Measurements from ENCODE around the gene PPP2R5C.
"Not testable (repeated sequence)": the region's sequence is repeated elsewhere in the genome, so short reads cannot be mapped to it uniquely, and the experiment has no call there.

PPP2R5C gene

GRCh38 chr14:101737414-101738339 is 23.8 kb upstream of the PPP2R5C start:
- DNase-seq (ENCODE audit: low read depth), result no peak
- H3K36me3 ChIP-seq (ENCODE audit: control insufficient read depth, insufficient read depth, low read length, severe bottlenecking), result no peaks in the 10 kb centered on the region
- H3K4me3 ChIP-seq (ENCODE audit: low read length), result no peak overlapping the region
- no peak overlapping the region for H3K9ac ChIP-seq (ENCODE audit: low read length)
- no peaks in the 10 kb centered on the region for H3K4me1 ChIP-seq (ENCODE audit: control insufficient read depth, insufficient read depth, low read length)
- peaks cover 29% of the 10 kb centered on the region for H3K9me3 ChIP-seq (ENCODE audit: control insufficient read depth, low read length)
- H3K27me3 ChIP-seq (replicated peaks; ENCODE audit: control insufficient read depth, insufficient read depth, low read length), result peaks cover 39% of the 10 kb centered on the region

- H3K27me3 ChIP-seq (replicated peaks; ENCODE audit: control insufficient read depth, insufficient read depth, low read length), result peaks cover 39% of the 10 kb centered on the region
- no peak overlapping the region for H3K9ac ChIP-seq (ENCODE audit: low read length)
- H3K9me3 ChIP-seq (ENCODE audit: control insufficient read depth, low read length), result peaks cover 22% of the 10 kb centered on the region
- H3K36me3 ChIP-seq (ENCODE audit: control insufficient read depth, insufficient read depth, low read length, severe bottlenecking), result no peaks in the 10 kb centered on the region
- DNase-seq (ENCODE audit: low read depth), result no peak
- no peaks in the 10 kb centered on the region for H3K4me1 ChIP-seq (ENCODE audit: control insufficient read depth, insufficient read depth, low read length)
- no peak overlapping the region for H3K4me3 ChIP-seq (ENCODE audit: low read length)
Observed at GRCh38 chr14:101738703-101739320, 22.7 kb upstream of the PPP2R5C start.

- H3K4me3 ChIP-seq (ENCODE audit: low read length), result no peak overlapping the region
- H3K4me1 ChIP-seq (ENCODE audit: control insufficient read depth, insufficient read depth, low read length), result no peaks in the 10 kb centered on the region
- peaks cover 39% of the 10 kb centered on the region for H3K27me3 ChIP-seq (replicated peaks; ENCODE audit: control insufficient read depth, insufficient read depth, low read length)
- no peak for DNase-seq (ENCODE audit: low read depth)
- H3K9me3 ChIP-seq (ENCODE audit: control insufficient read depth, low read length), result peaks cover 19% of the 10 kb centered on the region
- no peaks in the 10 kb centered on the region for H3K36me3 ChIP-seq (ENCODE audit: control insufficient read depth, insufficient read depth, low read length, severe bottlenecking)
- no peak overlapping the region for H3K9ac ChIP-seq (ENCODE audit: low read length)
Observed at GRCh38 chr14:101739446-101740141, 21.9 kb upstream of the PPP2R5C start.

- no peak overlapping the region for H3K4me3 ChIP-seq (ENCODE audit: low read length)
- no peaks in the 10 kb centered on the region for H3K36me3 ChIP-seq (ENCODE audit: control insufficient read depth, insufficient read depth, low read length, severe bottlenecking)
- no peak for DNase-seq (ENCODE audit: low read depth)
- no peaks in the 10 kb centered on the region for H3K4me1 ChIP-seq (ENCODE audit: control insufficient read depth, insufficient read depth, low read length)
- H3K9me3 ChIP-seq (ENCODE audit: control insufficient read depth, low read length), result peaks cover 19% of the 10 kb centered on the region
- no peak overlapping the region for H3K9ac ChIP-seq (ENCODE audit: low read length)
- peaks cover 35% of the 10 kb centered on the region for H3K27me3 ChIP-seq (replicated peaks; ENCODE audit: control insufficient read depth, insufficient read depth, low read length)
Observed at GRCh38 chr14:101740981-101741380, 20.5 kb upstream of the PPP2R5C start.

DNA sequence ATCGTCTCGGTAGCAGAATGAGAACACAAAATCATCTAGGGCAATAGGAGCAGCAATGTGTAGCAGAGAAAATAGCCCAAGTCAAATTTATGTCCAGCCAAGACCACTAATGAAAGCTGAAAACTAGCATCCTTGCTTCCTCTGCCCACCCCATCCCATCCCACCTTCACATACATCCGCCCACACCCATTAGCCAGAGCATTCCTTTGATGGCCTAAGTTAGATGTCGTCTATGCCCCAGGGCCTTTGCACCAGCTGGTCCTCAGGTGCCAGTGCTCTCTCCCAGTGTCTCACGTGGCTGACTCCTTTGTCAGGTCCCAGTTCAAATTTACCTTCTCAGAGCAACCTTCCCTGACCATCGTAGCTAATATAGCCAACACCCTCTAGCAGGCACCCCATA is 17.8 kb upstream of the PPP2R5C start:
- no peaks in the 10 kb centered on the region for H3K36me3 ChIP-seq (ENCODE audit: control insufficient read depth, insufficient read depth, low read length, severe bottlenecking)
- H3K4me1 ChIP-seq (ENCODE audit: control insufficient read depth, insufficient read depth, low read length), result no peaks in the 10 kb centered on the region
- peaks cover 19% of the 10 kb centered on the region for H3K9me3 ChIP-seq (ENCODE audit: control insufficient read depth, low read length)
- no peak overlapping the region for H3K4me3 ChIP-seq (ENCODE audit: low read length)
- no peak overlapping the region for H3K9ac ChIP-seq (ENCODE audit: low read length)
- peaks cover 9% of the 10 kb centered on the region for H3K27me3 ChIP-seq (replicated peaks; ENCODE audit: control insufficient read depth, insufficient read depth, low read length)
- no peak for DNase-seq (ENCODE audit: low read depth)

DNA sequence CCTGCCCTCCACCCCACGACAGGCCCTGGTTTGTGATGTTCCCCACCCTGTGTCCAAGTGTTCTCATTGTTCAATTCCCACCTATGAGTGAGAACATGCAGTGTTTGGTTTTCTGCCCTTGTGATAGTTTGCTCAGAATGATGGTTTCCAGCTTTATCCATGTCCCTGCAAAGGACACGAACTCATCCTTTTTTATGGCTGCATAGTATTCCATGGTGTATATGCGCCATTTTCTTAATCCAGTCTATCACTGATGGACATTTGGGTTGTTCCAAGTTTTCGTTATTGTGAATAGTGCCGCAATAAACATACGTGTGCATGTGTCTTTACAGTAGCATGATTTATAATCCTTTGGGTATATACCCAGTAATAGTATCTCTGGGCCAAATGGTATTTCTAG is 17.1 kb upstream of the PPP2R5C start:
- H3K27me3 ChIP-seq (replicated peaks; ENCODE audit: control insufficient read depth, insufficient read depth, low read length); H3K36me3 ChIP-seq (ENCODE audit: control insufficient read depth, insufficient read depth, low read length, severe bottlenecking); H3K9ac ChIP-seq (ENCODE audit: low read length); DNase-seq (ENCODE audit: low read depth); H3K4me1 ChIP-seq (ENCODE audit: control insufficient read depth, insufficient read depth, low read length); H3K4me3 ChIP-seq (ENCODE audit: low read length): not testable (repeated sequence)
- H3K9me3 ChIP-seq (ENCODE audit: control insufficient read depth, low read length), result peaks cover 19% of the 10 kb centered on the region

GRCh38 chr14:101749756-101750155 is 11.8 kb upstream of the PPP2R5C start:
- Histone ChIP-seq H3K27me3 (replicated peaks; ENCODE audit: control insufficient read depth, insufficient read depth, low read length) (peaks cover 44% of the 10 kb centered on the region), H3K9me3 (ENCODE audit: control insufficient read depth, low read length) (peaks cover 20% of the 10 kb centered on the region)
- not testable (repeated sequence) for H3K36me3 ChIP-seq (ENCODE audit: control insufficient read depth, insufficient read depth, low read length, severe bottlenecking); H3K4me3 ChIP-seq (ENCODE audit: low read length); DNase-seq (ENCODE audit: low read depth); H3K9ac ChIP-seq (ENCODE audit: low read length); H3K4me1 ChIP-seq (ENCODE audit: control insufficient read depth, insufficient read depth, low read length)

DNA sequence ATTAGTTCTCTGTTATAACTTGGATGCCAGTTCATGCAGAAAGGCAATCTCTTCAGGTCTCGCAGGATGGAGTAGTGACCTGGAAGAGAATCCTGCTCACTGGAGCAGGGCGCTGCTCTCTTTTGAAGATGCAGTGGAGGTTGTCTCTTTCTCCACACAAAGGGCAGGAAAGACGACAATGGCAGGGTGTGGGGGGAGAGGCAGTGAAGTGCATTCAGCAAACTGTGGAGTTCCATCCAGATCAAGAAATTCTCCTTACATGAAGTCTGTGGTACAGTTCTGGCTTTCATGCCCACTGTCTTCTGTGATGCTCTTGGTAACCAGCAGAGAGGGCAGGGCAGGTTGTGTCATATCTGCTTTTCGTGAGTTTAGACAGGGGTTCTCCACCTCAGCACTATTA is 6.6 kb upstream of the PPP2R5C start:
- Histone ChIP-seq H3K36me3 (ENCODE audit: control insufficient read depth, insufficient read depth, low read length, severe bottlenecking) (no peaks in the 10 kb centered on the region), H3K9ac (ENCODE audit: low read length) (no peak overlapping the region), H3K4me3 (ENCODE audit: low read length) (no peak overlapping the region), H3K4me1 (ENCODE audit: control insufficient read depth, insufficient read depth, low read length) (peaks cover 2% of the 10 kb centered on the region), H3K27me3 (replicated peaks; ENCODE audit: control insufficient read depth, insufficient read depth, low read length) (peaks cover 56% of the 10 kb centered on the region), H3K9me3 (ENCODE audit: control insufficient read depth, low read length) (peaks cover 22% of the 10 kb centered on the region)
- no peak for DNase-seq (ENCODE audit: low read depth)

- Histone ChIP-seq H3K36me3 (ENCODE audit: control insufficient read depth, insufficient read depth, low read length, severe bottlenecking) (no peaks in the 10 kb centered on the region), H3K9me3 (ENCODE audit: control insufficient read depth, low read length) (peaks cover 22% of the 10 kb centered on the region), H3K4me1 (ENCODE audit: control insufficient read depth, insufficient read depth, low read length) (peaks cover 5% of the 10 kb centered on the region), H3K4me3 (ENCODE audit: low read length) (no peak overlapping the region), H3K27me3 (replicated peaks; ENCODE audit: control insufficient read depth, insufficient read depth, low read length) (peaks cover 50% of the 10 kb centered on the region), H3K9ac (ENCODE audit: low read length) (no peak overlapping the region)
- no peak for DNase-seq (ENCODE audit: low read depth)
Observed at GRCh38 chr14:101755591-101756324, 5.8 kb upstream of the PPP2R5C start.

GRCh38 chr14:101757064-101757838 is 4.3 kb upstream of the PPP2R5C start:
- no peak for DNase-seq (ENCODE audit: low read depth)
- H3K9ac ChIP-seq (ENCODE audit: low read length), result no peak overlapping the region
- peaks cover 35% of the 10 kb centered on the region for H3K27me3 ChIP-seq (replicated peaks; ENCODE audit: control insufficient read depth, insufficient read depth, low read length)
- H3K4me1 ChIP-seq (ENCODE audit: control insufficient read depth, insufficient read depth, low read length), result peaks cover 5% of the 10 kb centered on the region
- no peak overlapping the region for H3K4me3 ChIP-seq (ENCODE audit: low read length)
- H3K9me3 ChIP-seq (ENCODE audit: control insufficient read depth, low read length), result peaks cover 16% of the 10 kb centered on the region
- H3K36me3 ChIP-seq (ENCODE audit: control insufficient read depth, insufficient read depth, low read length, severe bottlenecking), result no peaks in the 10 kb centered on the region

All from adipocyte (in vitro differentiated cells).